ENCODE results near the gene HOXA13.

Gene HOXA13

GRCh38 chr7:27189997-27190748, 9.7 kb downstream of the HOXA13 start:
- TF ChIP-seq CTCF (IDR thresholded peaks at IDR 0.05) = no peak

GRCh38 chr7:27189295-27189996, 10.4 kb downstream of the HOXA13 start:
- no peak for TF ChIP-seq CTCF (IDR thresholded peaks at IDR 0.05)

- no peak for TF ChIP-seq CTCF (IDR thresholded peaks at IDR 0.05)
These were observed 11.3 kb downstream of the HOXA13 start for GRCh38 chr7:27188386-27189294.

GRCh38 chr7:27187475-27188385, 12.2 kb downstream of the HOXA13 start:
- TF ChIP-seq CTCF (IDR thresholded peaks at IDR 0.05) = no peak

GRCh38 chr7:27186668-27187474, 13.0 kb downstream of the HOXA13 start:
- no peak for TF ChIP-seq CTCF (IDR thresholded peaks at IDR 0.05)

- TF ChIP-seq CTCF (IDR thresholded peaks at IDR 0.05) = no peak
These were observed 13.8 kb downstream of the HOXA13 start for GRCh38 chr7:27185854-27186667.

Measured in LNCAP (cell line).